ENCODE measurements around the gene NGB.

Gene NGB

DNA sequence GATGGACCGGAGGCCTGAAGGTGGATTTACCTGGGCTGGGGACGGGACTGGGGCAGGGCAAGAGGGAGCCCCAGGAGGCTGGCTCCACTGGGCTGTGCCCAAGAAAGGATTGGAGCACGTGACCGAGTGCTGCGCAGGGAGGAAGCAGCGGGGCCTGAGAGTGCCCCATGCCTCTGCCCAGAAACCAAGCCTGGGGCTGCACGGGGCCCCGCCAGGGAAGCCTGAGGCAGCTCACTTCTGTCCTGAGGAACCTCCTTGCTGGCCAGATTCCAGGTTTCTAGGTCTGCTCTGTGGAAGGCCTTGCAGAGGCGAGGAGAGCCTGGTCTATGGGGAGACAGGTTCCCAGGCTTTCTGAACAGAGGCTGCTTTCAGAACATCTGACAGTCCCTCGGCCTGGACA, 10.4 kb downstream of the NGB start:
- no peak for DNase-seq

DNA sequence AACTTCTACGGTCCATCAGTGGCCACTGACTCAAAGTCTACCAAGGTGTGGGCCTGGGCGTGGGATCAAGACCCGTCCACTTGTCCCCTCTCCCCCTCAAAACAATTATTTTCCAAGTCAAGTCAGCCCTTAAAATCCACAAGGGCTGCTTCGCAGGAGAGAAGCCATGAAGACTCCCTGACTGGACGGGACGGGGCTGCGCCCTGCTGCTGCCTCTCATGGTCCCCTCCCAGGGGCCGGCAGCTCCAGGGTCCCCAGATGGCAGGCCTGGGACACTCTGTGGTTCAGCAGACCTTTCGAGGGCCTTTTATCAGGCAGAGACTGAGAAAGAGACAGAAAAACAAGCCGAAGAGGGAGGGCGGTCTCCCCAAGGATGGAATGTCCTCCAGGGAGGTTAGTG, 10.8 kb downstream of the NGB start:
- DNase-seq = no peak

DNA sequence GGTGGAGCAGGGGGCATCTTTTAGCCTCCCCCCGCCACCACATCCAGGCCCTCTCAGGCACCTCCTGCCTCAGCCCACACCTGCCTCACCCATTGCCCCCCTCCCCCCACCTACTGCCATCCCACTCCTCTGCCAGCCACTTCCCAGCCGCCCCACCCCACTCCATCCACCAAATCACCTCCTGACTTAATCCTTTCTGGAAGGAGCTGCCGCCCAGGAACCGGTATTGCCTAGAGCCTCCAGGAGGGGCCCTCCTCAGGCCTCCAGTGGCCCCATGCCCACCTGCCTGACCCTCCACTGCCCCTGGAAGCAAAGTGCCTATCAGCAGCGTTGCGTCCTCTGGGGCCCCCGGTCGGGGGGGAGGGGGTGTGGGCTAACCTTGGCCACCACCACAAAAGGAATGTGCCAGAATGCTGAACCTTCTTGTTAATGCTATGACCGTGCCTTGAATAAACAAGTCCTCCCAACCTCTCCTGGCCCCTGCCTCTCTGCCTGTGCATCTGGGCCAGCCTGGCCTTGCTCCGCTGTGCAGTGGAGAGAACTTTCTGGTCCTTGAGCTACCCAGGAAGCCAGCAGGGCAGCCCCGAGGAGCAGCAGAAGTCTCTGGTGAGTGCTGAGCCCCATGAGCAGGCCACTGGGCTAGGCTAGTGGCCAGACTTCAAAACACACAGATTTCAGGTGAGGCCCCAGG, 11.8 kb downstream of the NGB start:
- DNase-seq = no peak

DNA sequence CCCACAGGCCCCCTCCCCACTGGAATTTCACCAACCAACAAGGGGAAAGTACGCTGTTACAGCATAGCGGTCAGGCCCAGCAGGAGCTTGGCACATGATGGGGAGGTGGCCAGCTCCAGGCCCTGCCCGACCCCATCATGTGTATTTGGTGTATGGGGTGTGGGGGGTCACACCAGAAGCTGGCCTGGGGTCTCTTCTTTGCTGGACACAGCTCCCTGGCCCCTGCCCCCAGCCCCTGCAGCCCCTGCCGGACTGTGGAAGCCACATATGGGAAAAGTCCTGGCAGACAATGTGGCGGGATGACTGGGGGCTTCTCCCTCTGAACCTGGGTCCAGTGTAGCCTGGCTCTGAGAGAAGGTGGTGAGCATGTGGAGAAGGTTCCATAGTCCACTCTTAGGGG, 12.4 kb downstream of the NGB start:
- DNase-seq = no peak

DNA sequence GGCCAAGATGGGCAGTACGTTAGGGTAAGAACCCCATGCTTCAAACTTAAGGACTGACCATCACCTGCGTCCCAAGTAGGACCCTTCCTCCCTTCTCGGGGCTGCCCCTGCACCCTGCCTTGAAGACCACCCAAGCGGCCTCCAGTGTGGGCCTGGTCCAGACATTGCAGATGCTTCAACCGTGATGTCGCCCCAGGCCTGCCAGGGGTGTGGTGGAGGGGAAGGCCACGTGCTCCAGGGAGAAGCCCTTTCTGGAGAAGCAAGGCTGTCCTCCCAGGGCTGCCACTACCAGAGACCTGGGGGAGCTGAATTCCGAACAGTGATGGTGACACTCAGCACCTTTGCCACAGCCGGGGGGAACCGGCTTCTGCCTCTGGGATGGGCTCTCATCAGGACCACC, 13.3 kb downstream of the NGB start:
- no peak for DNase-seq

DNA sequence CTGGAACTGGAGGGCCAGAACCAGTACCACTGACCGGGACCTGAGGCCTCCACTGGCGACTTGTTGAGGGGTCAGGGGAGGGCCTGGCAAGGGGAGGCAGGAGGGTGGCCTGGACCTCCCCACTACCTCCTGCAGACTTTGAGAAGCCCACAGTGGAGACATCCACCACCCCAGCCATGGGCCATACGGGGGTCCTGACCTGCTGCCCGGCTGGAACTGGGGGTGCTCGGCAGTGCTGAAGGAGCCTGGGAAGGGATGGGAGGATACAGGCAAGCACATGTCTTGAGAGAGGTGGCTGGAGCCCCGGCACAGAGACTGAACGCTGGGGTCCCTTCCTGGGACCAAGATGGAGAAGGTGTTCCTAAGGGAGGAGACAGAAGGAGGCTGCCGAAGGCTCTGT, 14.3 kb downstream of the NGB start:
- no peak for DNase-seq

DNA sequence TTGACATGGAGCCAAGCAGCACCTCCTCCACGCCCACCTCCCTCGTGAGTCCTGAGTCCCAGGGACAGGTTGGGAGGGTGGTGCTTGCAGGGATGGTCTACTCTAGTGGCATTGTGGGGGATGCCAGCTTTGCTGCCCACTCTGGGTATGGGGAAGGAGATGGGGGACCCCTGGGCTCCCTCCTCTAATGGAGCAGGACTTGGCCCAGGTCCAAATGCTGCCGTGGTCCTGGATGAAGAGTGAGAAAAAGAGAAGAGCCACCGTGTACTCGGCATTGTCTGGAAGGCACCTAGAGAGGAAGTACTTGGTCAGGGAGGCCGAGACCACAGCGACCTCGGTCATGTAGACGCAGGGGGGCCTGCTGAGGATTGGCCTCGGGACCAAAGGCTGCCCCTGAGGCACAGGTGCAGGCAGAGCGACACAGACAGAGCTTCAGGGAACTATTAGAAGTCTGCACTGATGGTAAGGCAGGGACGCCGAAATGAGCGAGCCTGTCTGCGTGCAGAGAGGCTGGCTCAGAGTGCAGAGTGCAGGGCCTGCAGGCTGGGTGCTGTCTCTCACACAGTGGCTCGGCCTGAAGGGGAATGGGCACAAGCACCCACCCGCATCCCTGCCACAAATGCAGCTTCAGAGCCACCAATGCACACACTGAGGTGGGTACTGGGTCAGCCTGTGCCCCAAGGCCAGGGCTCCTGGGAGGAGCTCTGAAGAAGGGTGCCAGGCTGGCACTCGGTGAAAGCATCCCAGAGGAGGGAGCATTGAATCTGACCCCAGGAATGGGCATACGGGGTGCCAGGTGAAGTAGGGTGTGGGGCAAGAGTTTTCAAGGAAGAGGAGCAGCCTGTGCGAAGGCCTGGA, 17.4 kb downstream of the NGB start:
- no peak for DNase-seq

DNA sequence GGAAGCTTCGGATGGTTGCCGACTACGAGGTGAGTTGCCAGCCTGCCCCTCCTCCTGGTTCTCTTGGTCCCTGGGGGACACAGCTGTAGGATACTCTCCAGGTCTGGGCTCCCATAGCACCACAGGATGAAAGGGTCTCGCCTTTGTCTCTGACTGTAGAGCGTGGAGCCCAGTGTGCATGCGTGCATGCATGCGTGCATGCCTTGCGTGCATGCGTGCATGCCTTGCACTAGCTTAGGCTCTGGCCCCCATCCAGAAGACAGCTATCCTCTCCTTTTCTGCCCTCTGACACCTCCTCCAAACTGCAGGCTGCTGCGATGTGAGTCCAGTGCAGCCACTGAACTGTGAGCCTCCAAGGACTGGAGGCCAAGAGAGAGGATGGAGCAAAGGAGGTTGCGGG, 19.1 kb downstream of the NGB start:
- no peak for DNase-seq

DNA sequence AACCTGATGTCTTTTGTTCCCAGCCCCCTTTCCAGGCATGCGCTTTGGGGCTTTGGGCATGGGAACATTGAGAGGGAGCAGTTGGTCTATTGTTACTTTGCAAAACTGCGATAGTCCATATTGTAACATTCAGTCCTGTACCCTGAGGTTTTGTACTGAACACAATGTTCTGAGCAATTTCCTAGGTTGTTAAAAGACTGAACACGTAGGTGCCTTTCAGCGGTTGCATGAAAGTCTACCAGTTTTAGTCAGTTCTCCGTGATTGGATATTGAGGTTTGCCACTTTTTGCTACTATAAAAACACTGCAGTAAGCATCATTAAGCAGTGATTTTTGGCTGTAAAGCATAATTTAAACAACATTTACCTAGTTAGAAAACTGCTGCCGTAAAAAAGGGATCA, 20.1 kb downstream of the NGB start:
- DNase-seq = no peak

DNA sequence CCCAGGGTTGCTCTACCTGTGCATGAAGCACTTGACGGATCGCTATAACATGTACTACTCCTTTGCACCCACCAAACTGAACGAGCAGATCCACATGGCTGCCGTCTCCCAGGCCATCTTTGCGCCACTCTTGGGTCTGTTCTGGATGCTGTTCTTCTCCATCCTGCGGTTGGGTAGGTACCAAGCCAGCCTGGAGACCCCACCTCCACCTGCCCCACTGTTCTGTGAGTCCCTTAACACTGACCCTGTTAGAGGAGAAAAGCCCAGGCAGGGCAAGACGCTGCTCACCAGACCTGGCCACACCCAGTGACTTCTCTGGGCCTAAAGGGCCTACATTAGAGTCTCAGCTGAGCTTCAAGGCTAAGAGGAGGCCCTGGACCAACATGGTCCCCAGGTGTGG, 21.7 kb downstream of the NGB start:
- no peak for DNase-seq

DNA sequence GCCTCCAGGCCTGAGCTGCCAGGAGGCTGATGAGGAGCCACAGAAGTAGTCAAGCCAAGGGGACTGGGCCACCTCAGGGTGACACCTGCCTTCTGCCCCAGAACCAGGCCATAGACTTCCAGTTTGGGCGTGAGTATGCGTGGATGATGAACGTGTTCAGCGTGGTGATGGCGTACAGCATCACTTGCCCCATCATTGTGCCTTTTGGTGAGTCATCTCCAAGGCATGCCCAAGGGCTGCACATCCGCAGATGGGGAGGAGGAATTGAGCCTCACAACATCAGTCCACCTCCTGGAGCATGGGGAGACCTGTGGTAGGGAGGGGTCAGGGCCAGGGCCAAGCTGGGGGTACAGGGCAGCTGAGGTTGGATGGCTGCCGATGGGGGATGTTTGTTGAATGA, 22.3 kb downstream of the NGB start:
- no peak for DNase-seq

DNA sequence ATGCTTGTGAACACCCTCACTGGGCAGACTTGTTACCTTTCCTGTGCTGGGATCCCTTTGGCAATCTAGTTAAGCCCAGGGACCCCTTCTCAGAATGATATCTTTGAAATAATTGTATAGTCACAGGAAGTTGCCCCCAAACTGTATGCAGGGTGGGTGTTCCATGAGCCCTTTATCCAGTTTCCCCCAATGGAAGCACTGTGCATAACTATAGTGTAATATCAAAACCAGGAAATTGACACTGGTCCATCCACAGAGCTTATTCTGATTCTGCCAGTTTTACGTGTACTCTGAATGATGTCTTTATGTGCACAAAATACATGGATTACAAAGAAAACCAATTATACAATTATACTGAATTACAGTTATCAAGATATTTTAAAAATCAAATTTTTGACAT, 24.2 kb downstream of the NGB start:
- no peak for DNase-seq

DNA sequence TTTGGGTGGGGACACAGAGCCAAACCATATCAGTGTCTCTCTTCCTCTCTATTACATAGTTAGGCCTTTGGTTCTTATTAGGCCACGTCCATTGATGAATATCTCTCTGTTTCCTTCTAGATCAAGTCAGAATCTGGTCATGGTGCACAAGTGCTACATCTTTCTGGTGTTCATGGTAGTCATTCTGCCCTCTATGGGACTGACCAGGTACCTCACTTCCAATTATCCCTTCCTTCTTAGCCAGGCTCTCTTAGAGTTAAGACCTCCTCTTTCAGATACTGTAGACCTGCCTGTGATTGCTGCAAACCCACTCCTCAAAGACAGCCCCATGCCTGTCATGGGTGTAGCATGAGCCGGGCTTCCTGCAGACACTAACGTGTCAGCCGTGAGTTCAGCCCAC, 25.2 kb downstream of the NGB start:
- no peak for DNase-seq

DNA sequence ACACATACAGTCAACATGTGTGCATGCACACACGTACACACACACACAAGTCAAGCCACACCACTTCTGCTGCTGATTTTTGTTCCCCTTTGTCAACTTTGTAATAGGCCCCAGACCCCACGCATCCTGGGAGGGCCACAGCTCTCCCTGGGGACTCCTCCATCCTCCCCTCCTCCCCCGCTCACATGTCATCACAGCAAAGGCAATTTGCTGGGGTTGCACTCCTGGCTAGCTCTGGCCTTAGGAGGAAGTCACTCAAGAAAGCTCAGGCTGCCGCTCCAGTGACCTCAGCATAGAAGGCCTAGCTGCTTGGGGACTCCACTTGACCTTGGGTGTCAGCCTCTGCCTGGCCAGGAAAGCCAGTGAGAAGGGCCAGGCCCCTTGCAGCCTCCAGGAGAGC, 27.2 kb downstream of the NGB start:
- no peak for DNase-seq

DNA sequence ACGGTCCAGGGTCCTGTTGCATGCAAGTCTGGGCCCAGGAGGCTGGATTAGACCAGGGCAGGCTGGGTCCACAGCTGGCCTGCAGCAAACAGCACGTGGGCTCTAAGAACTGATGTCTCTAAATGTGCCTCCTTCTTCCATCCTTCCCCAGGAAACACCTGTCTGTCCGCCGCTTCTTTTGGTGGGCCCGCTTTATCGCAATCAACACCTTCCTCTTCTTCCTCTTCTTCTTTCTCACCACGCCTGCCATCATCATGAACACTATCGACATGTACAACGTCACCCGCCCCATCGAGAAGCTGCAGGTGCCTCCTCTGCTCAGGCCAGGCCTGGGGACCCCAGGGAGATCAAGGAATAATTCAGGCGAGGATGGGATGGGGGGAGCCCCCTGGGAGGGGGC, 28.3 kb downstream of the NGB start:
- no peak for DNase-seq

DNA sequence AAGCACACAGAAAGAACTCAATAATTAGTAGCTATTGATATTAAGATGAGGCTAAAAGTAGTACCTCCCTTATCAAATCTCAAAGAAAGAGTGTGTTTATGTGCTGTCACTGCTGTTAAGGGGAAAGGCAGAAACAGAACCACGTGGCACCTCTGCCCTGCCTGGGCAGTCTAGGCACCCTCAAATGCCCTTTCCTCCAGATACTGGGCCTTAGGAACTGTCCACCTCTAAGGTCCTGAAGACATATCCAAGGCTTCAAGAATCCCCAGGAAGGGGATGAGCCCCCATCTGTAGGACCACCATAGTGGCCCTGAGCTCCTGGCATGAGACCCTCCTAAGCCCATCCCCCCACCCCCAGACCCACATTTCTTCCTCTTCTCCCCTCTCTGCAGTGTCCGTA, 29.1 kb downstream of the NGB start:
- DNase-seq = no peak

DNA sequence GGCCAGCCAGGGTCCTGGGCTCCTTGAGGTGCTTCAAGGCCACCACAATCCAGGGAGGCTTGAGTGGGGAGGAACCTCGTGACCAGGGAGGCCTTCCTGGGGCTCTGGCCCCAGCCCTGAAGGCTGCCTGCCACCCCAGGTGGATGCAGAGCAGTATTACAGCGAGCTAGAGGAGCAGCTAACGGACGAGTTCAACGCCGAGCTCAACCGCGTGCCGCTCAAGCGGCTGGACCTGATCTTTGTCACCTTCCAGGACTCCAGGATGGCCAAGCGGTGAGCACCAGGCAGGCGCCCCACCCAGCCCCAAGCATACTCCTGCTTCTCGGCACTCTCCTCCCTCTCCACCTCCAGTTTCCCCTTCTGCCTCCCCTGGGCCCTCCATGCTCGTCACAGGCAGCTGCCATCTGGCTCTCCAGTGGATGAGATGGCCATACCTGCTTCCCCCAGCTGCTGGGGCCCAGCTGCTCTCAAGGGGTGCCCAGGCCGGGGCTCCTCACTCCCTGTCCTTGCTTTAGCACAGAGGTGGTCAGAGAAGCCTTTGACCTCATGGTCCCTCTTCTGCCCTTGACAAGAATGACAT, 30.6 kb downstream of the NGB start:
- no peak for DNase-seq

DNA sequence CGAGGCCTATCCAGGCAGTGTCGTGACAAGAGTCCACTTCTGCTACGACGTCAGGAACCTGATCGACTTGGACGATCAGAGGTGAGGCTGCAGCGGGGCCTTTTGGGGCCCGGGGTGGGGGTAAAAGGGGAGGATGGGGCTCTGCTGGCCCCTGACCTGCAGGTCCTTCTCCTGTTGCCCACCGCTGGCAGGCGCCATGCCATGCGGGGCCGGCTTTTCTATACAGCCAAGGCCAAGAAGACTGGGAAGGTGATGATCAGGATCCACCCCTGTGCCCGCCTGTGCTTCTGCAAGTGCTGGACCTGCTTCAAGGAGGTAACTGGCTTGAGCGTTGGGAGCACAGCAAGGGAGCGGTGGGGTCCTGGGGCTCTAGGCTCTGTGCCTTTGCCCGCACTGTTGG, 31.6 kb downstream of the NGB start:
- DNase-seq = no peak

DNA sequence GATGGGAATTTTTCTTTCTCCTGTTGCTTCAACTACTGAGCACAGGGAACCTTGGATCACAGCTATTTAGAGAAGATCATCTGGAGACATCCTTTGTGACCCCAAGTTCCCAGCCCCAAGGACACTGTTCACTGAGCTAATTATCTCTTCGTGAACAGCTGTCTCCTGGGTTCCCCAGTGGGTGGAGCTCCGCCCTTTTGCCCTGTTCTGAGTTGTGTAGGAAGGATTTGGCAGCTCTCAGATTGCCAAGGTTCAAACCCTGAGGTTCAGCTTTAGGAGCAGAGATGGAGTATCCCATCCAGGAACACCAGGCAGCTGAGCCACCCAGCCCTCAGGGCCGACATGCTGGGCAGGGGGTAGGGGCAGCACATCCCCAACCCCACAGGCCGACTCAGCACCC, 32.0 kb downstream of the NGB start:
- no peak for DNase-seq

DNA sequence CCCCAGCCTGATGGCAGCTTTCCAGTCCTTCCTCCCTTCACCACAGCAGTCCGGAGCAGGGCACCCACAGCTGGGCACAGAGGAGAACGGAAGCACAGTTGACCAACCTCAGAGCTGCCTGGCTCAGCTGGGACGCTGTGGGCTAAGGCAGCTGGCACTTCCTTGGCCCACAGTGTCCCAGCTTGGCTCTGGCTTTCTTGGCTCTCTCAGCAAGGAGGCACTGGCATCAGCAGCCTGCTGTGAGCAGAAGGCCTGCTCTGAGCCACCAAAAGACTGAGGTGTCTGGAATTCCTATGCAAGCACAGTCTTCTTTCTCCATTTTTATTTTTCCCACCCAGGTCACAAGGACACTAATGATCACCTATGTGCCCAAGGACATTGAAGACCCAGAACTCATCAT, 32.6 kb downstream of the NGB start:
- no peak for DNase-seq

DNA sequence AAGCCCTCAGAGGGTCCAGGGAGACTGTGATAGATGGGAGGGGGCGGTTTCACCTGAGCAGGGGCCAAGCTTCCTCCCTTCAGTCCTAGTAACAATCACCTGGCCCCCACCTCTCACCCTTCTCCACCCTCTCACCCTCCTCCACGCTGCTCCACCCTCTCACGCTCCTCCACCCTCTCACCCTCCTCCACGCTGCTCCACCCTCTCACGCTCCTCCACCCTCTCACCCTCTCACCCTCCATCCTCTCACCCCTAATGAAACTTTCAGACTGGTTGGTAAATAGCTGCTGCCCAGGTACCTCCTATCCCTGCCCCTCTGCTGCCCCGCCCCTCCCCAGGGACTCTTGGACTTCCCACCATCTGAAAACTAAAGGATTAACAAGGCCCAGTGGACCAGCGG, 34.2 kb downstream of the NGB start:
- DNase-seq = no peak

DNA sequence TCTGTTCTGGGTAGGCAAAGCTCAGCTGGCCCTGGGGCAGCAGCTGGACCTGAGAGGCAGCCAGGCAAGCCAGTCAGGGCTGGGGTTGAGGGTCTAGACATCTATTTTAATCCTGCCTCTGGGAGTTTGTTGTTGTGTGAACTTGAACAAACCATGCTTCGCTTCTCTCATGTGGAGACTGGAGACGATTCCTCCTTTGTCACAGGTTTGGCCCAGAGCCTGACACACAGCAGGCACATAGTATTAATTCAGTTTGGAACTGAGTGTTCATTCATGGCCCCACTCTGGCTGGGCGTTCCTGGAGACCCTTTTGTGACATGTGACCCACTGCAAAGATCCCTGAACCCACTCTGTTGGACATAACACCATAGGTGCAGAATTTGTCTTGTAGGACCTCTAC, 39.3 kb downstream of the NGB start:
- no peak for DNase-seq

DNA sequence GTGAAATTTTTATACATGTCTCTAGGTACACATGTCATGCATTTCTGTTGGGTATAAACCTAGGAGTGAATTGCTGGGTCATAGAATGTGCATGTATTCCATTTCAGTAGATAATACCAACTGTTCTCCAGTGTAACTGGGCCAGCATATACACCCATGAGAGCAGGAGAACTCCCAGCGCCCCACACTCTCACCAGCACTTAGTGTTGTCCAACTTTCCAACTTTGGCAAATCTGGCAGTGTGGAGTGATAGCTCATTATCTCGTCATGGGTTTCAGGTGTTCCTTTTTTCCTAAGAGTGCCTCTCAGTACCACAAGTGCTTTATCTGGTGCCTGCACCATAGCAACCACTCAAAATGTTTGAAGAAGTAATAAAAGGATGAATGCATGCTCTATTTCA, 40.1 kb downstream of the NGB start:
- no peak for DNase-seq

DNA sequence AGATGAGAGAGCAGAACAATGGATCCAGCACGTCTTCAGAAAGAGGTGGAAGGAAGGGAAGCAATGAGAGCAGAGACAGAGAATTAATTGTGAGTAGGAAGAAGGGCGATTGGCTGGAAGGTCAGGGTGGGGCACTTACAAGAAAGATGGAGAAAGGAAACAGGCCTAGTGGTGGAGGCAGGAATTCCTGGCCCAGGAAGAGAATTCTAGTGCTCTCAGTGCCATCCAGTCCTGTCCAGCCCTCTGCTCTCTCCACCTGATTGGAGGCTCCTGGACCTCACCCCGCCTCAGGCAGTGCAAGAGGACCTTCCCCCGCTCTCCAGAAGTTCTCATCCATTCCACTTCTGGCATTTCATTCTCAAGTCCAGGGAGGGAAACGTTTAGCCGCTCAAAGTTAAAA, 43.0 kb downstream of the NGB start:
- no peak for DNase-seq

Measured in stimulated activated CD4-positive, alpha-beta T cell treated with anti-CD3 and anti-CD28 coated beads, Interleukin-4, amount 100 ng/mL, for 4 hours (primary cell).